ENCODE results near the gene APOO. TPM values are rescaled to one million over a fixed set of nuclear protein-coding genes. Genes with fewer than 3 reads are reported as not detected.

APOO gene
- polyA plus RNA-seq, 1 donor (not counting 4 experiments of a cell fraction or from before 2014, with no cell fraction given), result 22.7 TPM

GRCh38 chrX:23952391-23952790 is 44.7 kb upstream of the APOO start:
- no peaks in the 10 kb centered on the region for H3K4me1 ChIP-seq (ENCODE audit: control insufficient read depth, extremely low read depth, insufficient read depth, low read length)
- no peak for FAIRE-seq
- no peak for DNase-seq (ENCODE audit: low read depth, low spot score)
- TF ChIP-seq EZH2 (IDR thresholded peaks at IDR 0.05; ENCODE audit: low read length) (no peak), CTCF (optimal IDR thresholded peaks at IDR 0.05 in 1 of 3, IDR thresholded peaks at IDR 0.05 in 1 of 3, conservative IDR thresholded peaks at IDR 0.05 in 1 of 3; ENCODE audit: extremely low read depth in 1 of 3, insufficient read depth in 2 of 3, low read length in 3 of 3) (no peak)
- H3K36me3 ChIP-seq (ENCODE audit: control insufficient read depth in 2 of 2, extremely low read depth in 1 of 2, insufficient read depth in 2 of 2, low read length in 2 of 2), result no peaks in the 10 kb centered on the region
- no peak overlapping the region for H3K27ac ChIP-seq (ENCODE audit: control insufficient read depth, insufficient read depth, low read length)
- H2AFZ ChIP-seq (ENCODE audit: control insufficient read depth, low read length), result no peak overlapping the region
- no peaks in the 10 kb centered on the region for H3K79me2 ChIP-seq (ENCODE audit: control insufficient read depth, insufficient read depth, low read length)
- no peaks in the 10 kb centered on the region for H3K9me1 ChIP-seq (ENCODE audit: control insufficient read depth, extremely low read depth, insufficient read depth, low read length)
- H3K27me3 ChIP-seq (ENCODE audit: control insufficient read depth, extremely low read depth, insufficient read depth, low read length), result no peaks in the 10 kb centered on the region
- H4K20me1 ChIP-seq (ENCODE audit: control insufficient read depth, extremely low read depth, insufficient read depth, low read length), result no peaks in the 10 kb centered on the region
- H3K9me3 ChIP-seq (ENCODE audit: control insufficient read depth, low read depth, low read length), result no peaks in the 10 kb centered on the region
- no peak overlapping the region for H3K9ac ChIP-seq (ENCODE audit: control insufficient read depth, extremely low read depth, insufficient read depth, low read length)
- no peak overlapping the region for H3K4me3 ChIP-seq (ENCODE audit: control insufficient read depth in 2 of 3, extremely low read depth in 1 of 3, insufficient read depth in 2 of 3, low read depth in 1 of 3, low read length in 3 of 3)
- no peak overlapping the region for H3K4me2 ChIP-seq (ENCODE audit: control insufficient read depth, extremely low read depth, insufficient read depth, low read depth, low read length)
- dilution Hi-C loops (cut with MboI; ENCODE audit: extremely low pct_ligation_motif_present, low sequenced_read_pairs), result no loop called here

- no peaks in the 10 kb centered on the region for H3K9me3 ChIP-seq (ENCODE audit: control insufficient read depth, low read depth, low read length)
- no peaks in the 10 kb centered on the region for H3K79me2 ChIP-seq (ENCODE audit: control insufficient read depth, insufficient read depth, low read length)
- no peaks in the 10 kb centered on the region for H3K9me1 ChIP-seq (ENCODE audit: control insufficient read depth, extremely low read depth, insufficient read depth, low read length)
- H3K4me3 ChIP-seq (ENCODE audit: control insufficient read depth in 2 of 3, extremely low read depth in 1 of 3, insufficient read depth in 2 of 3, low read depth in 1 of 3, low read length in 3 of 3), result no peak overlapping the region
- no peaks in the 10 kb centered on the region for H3K36me3 ChIP-seq (ENCODE audit: control insufficient read depth in 2 of 2, extremely low read depth in 1 of 2, insufficient read depth in 2 of 2, low read length in 2 of 2)
- no peak overlapping the region for H3K4me2 ChIP-seq (ENCODE audit: control insufficient read depth, extremely low read depth, insufficient read depth, low read depth, low read length)
- H3K27me3 ChIP-seq (ENCODE audit: control insufficient read depth, extremely low read depth, insufficient read depth, low read length), result no peaks in the 10 kb centered on the region
- H2AFZ ChIP-seq (ENCODE audit: control insufficient read depth, low read length), result no peak overlapping the region
- H3K9ac ChIP-seq (ENCODE audit: control insufficient read depth, extremely low read depth, insufficient read depth, low read length), result no peak overlapping the region
- dilution Hi-C loops (cut with MboI; ENCODE audit: extremely low pct_ligation_motif_present, low sequenced_read_pairs), result no loop called here
- H3K27ac ChIP-seq (ENCODE audit: control insufficient read depth, insufficient read depth, low read length), result no peak overlapping the region
- no peak for DNase-seq (ENCODE audit: low read depth, low spot score)
- H4K20me1 ChIP-seq (ENCODE audit: control insufficient read depth, extremely low read depth, insufficient read depth, low read length), result no peaks in the 10 kb centered on the region
- FAIRE-seq, result no peak
- TF ChIP-seq CTCF (optimal IDR thresholded peaks at IDR 0.05 in 1 of 3, IDR thresholded peaks at IDR 0.05 in 1 of 3, conservative IDR thresholded peaks at IDR 0.05 in 1 of 3; ENCODE audit: extremely low read depth in 1 of 3, insufficient read depth in 2 of 3, low read length in 3 of 3) (no peak), EZH2 (IDR thresholded peaks at IDR 0.05; ENCODE audit: low read length) (no peak)
- no peaks in the 10 kb centered on the region for H3K4me1 ChIP-seq (ENCODE audit: control insufficient read depth, extremely low read depth, insufficient read depth, low read length)
Observed at GRCh38 chrX:23945206-23945605, 37.5 kb upstream of the APOO start.
